HG03378 (cell line): ENCODE measurements around the gene ADCY6.
"Not testable (repeated sequence)": the region's sequence is repeated elsewhere in the genome, so short reads cannot be mapped to it uniquely, and the experiment has no call there.

Experiments
- ATAC-seq: cut with Tn5 transposase; IDR thresholded peaks from one replicate; pipeline ENCODE4 v1.9.1; 2021; ENCODE audit warnings: mild to moderate bottlenecking, moderate library complexity; ENCODE audit not compliant: unreplicated experiment

ADCY6 gene

DNA sequence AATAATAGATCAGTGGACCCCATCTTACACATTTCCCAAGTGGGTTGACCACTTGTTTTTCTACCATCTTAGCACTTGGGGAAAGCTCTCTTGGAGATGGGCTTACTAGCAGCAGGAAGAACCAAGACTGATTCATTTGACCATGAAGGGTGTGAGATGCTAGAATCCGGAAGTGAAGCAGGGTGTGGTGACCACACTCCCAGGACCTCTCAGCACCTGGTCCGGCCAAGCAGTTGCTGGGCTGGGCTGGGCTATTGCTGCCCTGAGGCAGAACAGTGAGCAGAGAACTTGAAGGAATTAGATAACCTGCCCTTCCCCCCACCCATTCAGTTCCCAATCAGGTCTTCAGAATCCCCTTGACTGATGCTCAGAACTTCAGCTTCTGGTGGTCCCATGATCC is 24.4 kb downstream of the ADCY6 start:
- no peak for ATAC-seq

DNA sequence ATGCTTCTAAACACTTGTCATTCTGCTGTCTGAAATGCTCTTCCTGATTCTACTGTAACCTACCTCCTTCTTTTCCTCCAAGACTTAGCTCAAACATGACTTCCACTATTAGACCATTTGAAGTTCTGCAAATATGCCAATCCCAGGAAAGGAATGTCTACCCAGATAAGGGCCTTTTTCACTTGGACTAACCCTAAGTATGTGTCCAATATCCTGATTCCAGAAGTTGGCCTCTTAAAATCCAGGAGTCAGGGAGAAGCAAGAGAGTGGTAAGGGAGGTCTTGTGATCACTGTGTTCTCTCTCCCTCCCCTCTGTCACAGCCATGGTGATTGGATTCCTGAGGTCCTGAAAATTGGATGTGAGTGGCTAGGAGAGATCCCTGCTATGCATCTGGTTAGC is 30.2 kb downstream of the ADCY6 start:
- no peak for ATAC-seq

DNA sequence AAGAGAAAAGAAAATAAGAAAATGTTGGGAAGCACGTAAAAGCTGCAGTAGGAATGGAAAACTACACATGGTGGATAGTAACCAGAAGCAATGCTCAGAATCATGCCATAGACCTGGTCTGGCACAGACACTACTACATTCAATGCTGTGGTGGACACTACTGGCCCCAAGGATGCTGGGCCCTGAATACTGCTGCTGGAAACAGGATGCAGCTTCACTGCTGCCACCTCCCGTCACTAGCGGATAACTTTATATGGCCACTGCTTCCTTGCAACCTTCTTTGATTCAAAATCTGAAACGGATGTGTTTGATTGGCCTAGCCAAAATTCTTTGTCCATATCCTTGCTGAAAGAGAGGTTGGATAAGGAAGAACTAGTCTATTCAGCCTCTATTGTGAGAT is 30.7 kb downstream of the ADCY6 start:
- no peak for ATAC-seq

DNA sequence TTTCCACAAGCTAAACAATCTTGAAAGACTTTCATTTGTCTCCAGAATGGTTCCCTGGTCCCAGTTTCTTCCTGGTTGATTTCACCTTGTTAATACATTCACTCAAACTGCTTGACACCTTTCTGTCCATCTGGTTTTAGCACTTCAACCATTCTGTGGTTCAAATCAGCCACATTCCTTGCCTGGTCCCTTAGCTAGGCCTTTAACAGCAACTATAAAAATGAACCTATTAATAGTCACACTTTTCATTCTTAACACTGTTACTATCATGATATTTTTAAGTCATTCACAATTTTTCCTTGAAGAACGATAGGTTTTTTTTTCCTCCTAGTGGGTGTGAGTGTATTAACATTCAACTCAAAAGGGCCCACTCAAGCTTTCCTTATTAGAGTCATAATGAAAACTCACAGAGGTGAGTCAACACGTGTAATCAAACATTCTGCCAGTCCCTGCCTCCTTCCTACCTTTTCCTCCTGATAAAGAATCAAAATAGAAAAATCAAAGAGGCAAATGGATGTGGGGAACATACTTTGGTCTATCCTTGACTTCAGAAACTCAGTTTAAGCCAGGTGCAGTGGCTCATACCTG is 38.0 kb downstream of the ADCY6 start:
- ATAC-seq, result no peak

DNA sequence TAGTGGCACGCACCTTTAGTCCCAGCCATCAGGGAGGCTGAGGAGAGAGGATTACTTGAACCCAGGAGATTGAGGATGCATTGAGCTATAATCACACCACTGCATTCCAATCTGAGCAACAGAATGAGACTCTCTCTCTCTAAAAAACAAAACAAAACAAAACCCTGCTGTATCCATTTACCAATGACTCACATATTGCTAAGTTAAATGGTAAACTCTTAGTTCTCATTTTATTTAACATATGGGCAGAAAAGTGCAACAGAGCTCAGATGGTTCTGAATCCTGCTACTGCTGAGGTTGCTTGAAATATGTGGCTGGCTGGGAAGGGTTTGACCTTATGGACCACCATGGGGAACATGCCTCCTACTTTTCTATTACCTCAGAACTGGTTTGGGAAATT is 38.7 kb downstream of the ADCY6 start:
- no peak for ATAC-seq

DNA sequence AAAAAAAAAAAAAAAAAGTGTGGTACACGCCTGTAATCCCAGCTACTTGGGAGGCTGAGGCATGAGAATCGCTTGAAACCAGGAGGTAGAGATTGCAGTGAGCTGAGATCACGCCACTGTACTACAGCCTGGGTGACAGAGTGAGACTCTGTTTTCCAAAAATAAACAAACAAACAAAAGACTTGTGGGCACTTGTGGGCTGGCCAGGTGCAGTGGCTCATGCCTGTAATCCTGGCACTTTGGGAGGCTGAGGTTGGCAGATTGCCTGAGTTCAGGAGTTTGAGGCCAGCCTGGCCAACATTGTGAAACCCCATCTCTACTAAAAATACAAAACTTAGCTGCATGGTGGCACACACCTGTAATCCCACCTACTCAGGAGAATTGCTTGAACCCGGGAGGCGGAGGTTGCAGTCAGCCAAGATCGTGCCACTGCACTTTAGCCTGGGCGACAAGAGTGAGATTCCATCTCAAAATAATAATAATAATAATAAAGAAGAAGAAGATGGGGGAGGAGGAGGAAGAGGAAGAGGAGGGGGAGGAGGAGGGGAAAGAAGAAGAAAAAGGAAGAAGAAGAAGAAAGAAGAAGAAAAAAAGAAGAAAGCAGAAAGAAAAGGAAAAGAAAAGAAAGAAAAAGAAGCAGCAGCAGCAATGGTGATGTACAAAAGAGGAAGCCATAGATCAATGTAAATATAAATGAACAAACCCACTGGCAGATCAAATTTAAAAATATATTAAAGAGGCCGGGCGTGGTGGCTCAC is 44.5 kb downstream of the ADCY6 start:
- ATAC-seq, result no peak

DNA sequence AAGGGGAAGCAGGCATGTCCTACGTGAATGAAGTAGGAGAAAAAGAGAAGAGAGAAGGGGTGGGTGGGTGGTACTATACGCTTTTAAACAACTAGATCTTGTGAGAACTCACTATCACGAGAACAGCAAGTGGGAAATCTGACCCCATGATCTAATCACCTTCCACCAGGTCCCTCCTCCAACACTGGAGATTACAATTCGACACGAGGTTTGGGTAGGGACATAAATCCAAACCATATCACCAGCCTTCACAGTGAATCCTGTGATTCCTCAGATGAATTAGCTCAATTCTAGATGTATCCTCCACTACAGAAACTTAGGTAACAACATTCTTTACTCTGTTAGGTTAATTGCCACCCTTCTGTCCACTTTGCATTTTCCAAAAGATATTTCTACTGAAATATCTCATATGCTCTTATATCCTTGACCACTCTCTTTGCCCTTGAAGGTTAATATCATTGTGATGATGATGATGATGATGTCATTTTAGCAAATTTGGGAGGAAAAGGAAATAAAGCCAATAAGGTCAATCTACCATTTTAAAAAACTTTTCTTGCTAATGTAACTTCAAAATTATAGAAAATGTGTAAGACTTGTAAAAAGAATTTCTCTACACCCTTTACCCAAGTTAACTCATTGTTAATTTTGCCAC is 49.1 kb downstream of the ADCY6 start:
- ATAC-seq, result no peak

DNA sequence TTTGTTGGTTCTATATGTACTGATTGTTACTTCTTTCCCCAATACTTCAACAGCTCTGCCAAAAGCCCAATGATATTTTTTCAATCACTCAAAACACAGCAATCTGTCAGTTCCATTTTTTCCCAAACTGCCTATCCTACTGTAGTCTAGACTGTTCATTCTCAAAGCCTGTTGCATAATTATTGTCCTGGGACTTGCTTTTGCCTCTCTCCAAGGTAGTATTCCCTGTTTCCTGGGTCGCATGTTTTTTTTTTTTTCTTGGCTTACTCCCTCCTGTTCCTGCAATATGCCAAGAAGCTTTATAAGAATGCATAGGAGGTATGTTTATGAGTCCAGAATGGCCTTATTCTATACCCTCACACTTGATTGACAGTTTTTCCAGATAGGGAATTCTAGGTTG is 52.4 kb downstream of the ADCY6 start:
- no peak for ATAC-seq

DNA sequence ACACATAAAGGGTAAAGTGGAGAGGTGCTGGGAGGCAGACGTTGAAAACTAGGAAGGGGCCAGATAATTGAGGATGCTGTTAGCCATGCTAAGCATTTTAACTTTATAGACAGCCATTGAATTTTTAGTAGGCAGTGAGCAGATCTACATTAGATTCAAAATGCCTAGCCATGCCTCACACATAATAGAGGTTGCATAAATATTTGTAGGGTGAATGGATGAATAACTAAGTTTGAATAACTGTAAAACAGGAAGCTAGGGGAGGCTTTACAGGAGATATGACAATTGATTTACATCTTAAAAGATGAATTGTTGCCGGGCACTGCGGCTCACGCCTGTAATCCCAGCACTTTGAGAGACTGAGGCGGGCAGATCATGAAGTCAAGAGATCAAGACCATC is 60.1 kb downstream of the ADCY6 start:
- ATAC-seq, result no peak

DNA sequence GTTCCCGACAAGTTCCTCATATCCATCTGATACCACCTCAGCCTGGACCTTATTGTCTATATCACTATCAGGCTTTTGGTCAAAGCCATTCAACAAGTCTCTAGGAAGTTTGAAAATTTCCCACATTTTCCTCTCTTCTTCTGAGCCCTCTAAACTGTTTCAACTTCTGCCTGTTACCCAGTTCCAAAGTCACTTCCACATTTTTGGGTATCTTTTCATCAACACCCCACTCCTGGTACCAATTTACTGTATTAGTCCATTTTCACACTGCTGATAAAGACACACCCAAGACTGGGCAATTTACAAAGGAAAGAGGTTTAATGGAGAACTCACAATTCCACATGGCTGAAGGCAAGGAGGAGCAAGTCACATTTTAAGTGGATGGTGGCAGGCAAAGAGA is 68.2 kb downstream of the ADCY6 start:
- ATAC-seq, result not testable (repeated sequence)

DNA sequence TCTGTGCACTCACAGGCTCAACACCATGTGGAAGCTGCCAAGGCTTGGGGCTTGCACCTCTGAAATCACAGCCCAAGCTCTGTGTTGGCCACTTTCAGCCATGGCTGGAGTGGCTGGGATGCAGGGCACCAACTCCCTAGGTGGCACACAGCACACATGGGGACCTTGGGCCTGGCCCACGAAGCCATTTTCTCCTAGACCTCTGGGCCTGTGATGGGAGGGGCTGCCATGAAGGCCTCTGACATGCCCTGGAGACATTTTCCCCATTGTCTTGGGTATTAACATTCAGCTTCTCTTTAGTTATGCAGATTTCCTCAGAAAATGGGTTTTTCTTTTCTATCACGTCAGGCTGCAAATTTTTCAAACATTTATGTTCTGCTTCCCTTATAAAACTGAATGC is 68.7 kb downstream of the ADCY6 start:
- not testable (repeated sequence) for ATAC-seq

DNA sequence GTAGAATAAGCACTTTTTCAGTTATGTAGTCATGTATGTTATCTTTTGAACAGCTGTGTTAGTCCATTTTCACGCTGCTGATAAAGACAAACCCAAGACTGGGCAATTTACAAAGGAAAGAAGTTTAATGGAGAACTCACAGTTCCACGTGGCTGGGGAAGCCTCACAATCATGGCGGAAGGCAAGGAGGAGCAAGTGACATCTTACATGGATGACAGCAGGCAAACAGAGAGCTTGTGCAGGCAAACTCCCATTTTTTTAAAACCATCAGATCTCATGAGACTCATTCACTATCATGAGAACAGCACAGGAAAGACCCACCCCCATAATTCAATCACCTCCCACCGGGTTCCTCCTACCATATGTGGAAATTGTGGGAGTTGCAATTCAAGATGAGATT is 69.9 kb downstream of the ADCY6 start:
- not testable (repeated sequence) for ATAC-seq

DNA sequence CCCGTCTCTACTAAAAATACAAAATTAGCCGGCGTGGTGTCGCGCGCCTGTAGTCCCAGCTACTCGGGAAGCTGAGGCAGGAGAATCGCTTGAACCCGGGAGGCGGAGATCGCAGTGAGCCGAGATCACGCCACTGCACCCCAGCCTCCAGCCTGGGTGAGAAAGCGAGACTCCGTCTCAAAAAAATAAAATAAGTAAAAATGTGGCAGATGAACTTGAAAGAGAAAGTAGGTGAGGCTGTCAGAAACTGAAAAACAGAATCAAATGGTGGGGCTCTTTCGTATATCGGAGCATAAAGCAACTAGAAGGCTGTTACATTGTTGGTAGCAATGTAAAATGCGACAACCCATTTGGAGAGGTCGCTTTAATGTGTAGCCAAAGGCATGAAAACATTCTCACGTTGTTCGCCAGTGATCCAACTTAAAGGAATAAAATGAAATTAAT is 71.6 kb downstream of the ADCY6 start:
- no peak for ATAC-seq

DNA sequence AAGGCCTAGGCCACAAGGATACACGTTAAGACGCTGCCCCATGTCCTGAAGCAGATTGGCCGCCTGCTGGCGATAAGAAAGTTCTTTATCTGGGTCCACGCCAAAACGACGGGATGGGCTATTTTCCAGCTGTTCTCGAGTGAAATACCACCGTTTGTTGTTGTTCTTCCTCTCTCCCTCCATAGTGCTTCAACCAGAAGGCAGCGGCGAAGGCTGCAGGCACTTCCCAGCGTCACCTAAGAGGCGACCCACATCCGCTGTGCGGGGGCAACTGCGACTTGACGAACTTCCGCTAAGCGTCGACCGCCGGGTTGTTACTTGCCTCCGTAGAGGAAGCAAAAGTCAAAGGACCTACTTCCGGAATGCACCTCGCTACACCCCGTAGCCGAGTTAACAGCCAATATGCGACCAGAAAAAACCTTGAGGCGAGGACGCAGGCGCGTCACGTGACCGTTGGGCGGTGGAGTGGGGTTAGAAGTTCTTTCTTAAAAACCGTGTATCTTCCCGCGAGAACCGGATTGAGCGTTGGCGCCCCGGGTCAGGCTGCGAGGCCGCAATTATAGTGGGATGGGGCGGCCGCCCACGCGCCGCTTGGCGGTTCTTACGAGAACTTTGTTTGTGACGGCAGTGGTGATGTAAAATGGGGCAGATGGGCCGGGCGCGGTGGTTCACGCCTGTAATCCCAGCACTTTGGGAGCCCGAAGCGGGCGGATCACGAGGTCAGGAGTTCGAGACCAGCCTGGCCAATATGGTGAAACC is 72.2 kb downstream of the ADCY6 start, which contains the start of gene CCNT1:
Gene CCNT1, minus strand, starts transcription at position 215 of the 759 bp plus-strand sequence. Its CDS starts 32 bp downstream, at position 183.
- peak; percentile 97 for ATAC-seq
